ENCODE data around the gene C2orf68.
"Not testable (repeated sequence)": the region's sequence is repeated elsewhere in the genome, so short reads cannot be mapped to it uniquely, and the experiment has no call there.

Gene C2orf68

DNA sequence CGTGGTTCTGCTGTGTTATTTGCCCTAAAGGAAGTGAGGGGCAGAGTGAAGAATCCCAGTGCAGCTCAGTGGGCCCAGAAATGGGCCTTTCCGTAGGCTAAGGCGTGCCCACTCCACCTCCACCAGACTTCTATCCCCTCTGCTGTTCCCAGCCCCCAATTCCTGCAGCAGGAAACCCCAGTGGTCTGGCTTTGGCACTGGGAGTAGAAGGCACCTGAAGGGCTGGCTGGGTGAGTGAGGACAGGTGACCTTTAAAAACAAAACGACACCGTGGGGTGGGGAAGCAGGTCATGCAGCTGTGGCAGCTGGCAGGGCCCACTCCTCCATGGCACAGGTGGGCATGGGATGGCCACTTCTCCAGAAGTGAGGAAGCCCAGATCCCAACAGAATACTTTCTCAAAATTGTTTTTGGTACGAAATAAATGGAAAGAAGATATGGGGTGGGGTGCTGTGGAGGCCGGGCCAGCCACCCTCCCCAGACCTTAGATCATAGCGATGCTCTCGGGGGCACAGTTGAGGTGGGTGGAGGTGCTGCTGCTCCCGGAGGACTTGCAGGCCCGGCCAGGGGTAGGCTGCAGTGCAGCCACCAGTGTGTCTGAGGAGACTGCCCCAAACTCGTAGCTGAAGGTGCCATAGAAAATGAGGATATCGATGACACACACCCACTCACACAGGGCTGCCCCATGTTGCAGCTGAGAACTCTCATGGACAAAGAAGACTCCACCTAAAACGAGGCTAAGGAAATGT is 13.1 kb downstream of the C2orf68 start:
- no peak for DNase-seq

- no peak for DNase-seq
Observed at GRCh38 chr2:85597241-85597640, 14.6 kb downstream of the C2orf68 start.

DNA sequence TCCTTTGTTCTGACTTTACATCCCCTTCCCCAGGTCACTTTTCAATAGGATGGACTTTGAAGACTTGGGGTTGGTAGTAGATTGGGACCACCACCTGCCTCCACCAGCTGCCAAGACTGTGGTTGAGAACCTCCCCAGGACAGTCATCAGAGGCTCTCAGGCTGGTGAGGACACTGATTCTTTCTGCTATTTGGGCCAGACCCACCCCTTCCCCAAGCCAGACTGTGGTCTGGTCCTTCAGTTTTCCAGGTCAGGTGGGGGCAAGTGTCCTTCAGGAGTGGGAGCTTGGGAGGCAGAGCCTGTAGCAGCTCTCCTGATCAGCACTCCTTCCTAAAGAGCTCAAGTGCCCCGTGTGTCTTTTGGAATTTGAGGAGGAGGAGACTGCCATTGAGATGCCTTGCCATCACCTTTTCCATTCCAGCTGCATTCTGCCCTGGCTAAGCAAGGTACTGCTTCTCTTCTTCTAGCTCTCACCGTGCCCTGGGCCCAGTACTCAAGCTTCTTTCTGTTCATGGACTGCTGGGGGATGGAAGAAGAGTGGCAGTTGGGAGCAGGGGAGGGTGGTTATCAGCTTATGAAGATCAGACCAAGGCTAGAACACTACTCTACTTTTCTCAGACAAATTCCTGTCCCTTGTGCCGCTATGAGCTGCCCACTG is 15.3 kb downstream of the C2orf68 start:
- no peak for DNase-seq

- DNase-seq: no peak
Observed at GRCh38 chr2:85596026-85596333, 15.9 kb downstream of the C2orf68 start.

DNA sequence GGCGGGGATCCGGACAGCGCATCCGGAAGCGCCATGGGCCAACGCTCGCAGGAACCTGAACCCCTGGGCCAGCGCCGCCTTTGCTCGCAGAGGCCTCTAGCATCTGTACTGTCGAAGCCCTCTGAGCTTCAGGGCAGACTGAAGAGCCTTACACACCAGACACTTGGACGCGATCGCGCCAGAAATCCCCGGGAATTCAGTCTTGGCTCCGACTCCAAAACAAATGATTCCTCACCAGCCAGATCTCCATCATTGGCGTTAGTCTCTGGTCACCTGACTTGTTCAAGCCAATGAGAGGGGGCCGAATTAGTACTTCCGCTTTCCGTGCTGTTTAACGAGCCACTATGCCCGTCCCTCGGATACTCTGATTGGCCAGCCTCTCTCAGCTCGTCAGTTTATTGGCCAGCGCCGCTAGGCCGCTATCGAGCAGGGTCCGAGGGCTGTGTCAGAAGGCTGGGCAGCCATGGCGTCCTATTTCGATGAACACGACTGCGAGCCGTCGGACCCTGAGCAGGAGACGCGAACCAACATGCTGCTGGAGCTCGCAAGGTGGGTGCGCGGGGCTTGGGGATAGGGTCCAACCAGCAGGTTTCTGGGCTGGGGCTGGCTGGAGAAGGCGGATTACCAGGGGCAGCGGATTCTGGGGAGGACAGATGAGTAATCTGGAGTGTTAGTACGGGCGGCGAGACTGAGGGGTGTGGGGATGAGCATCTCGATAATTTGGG is 16.4 kb downstream of the C2orf68 start, which contains the start of gene RNF181:
RNF181 (plus strand) TSS at position 445 of the 725 bp plus-strand sequence; CDS start at position 464, 19 bp downstream.
- no peak for DNase-seq

DNA sequence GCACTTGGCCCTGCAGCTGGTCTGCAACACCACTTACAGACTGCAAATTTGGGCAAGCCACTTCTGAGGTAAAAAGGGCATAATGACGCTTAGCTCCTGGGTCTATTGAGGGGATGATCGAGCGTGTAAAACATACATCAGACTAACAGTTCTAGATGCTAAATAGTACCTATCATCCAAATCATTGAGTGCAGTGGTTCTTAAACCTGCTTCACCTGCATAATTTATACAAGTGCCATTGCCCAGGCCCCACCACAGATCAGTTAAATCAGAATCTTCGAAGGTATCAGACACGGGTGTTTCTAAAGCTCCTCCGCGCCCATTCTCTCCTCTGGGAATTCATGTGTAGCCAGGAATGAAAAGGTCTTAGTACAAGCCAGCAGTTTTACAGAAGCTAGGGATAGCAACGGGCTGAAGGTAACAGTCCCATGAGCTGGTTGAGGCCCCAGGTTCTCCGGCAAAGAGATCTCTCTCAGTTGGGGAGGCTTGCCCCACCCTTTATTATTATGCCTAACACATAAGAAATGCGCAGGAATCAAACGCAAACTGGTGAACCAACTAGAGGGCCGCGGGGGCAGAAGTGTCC is 17.1 kb downstream of the C2orf68 start:
- DNase-seq: no peak

- DNase-seq: no peak
Observed at GRCh38 chr2:85593023-85593422, 18.8 kb downstream of the C2orf68 start.

DNA sequence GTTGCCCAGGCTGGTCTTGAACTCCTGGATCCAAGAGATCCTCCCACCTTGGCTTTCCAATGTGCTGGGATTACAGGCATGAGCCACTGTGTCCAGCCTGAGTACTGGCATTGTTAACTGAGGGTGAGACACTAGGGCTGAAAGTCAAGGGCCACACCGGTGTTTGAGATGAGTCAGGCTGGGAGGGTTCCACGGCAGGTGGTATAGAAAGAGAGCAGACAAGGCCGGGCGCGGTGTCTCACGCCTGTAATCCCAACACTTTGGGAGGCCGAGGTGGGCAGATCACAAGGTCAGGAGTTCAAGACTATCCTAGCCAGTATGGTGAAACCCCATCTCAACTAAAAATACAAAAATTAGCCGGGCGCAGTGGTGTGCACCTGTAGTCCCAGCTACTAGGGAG is 19.6 kb downstream of the C2orf68 start:
- DNase-seq: not testable (repeated sequence)

- DNase-seq: no peak
Observed at GRCh38 chr2:85591563-85591962, 20.3 kb downstream of the C2orf68 start.

GRCh38 chr2:85590950-85591349 is 20.9 kb downstream of the C2orf68 start:
- DNase-seq: no peak

DNA sequence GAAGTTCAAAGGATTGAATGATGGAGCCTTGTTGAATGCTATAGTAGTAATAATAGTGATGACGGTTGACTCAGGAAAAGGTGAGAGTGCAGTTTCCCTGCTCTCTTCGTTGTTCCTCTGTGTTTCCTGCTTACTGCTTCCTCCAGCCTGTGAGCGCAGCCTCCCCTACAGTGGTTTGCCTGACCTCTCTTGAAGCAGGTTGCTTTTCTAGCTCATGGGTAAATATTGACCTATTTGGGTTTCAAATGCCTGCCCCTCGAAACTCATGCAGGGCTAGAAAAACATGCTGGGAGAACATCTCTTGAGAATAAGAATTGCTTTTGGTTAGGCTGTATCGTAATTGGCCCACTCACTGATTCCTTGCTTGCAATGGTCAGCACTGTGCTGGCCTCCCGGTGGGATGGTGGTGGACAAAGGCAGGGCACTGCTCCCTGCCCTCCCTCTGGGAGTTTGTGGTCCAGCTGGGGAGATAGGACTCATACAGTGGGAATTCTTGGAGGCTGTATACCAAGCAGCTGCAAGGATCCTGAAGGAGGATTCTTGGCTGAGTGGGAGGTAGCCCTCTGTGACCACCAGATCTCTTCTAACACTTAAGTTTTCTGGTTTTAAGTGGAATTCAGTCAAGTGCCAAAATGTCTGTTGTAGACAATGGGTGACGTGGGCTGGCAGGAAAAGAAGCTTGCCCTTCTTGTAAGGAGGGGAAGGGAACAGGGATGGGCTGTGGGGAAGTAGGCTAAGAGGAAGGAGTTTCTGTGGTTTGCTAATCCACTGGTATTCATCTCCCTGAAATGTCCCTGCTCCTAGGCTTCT is 21.7 kb downstream of the C2orf68 start:
- no peak for DNase-seq

DNA sequence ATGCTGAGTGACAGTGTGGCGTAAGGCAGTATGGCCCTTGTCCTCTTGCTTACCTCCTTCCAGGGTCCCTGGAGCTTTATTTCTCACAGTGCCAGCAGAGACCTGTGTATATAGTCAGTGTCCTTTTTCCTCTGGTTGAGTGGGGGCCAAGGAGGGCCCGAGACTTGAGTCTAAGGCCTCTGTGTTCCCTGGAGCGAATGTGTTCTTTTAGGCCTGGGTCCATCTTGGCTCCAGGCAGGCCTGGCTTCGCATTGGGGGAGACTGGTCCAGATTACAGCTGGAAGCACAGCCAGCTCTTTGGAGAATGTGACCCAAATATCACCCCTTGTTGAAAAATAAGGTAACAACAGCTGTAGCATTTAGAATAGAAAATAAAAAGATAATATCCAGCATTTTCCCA is 22.7 kb downstream of the C2orf68 start:
- DNase-seq: no peak

- no peak for DNase-seq
Observed at GRCh38 chr2:85588645-85589044, 23.2 kb downstream of the C2orf68 start.

DNA sequence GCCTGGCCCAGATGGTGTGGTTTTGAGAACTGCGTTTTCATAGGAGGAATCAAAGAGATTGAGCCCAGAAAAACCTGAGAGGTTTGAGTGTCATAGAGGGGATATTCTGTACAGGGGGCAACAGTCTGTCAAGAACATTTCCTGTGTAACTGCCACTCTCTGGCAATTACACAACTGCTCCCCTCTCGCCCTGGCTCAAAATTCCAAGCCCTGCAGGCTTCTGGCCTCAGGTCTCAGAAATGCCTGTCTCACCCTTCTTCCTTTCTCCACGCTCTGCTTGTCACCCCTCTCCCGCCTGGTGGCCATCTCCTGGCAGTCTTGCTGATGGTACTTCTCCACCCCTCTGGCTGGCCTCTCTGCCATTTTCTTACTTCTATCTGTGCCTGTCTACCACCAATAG is 23.6 kb downstream of the C2orf68 start:
- DNase-seq: no peak

GRCh38 chr2:85585781-85586105 is 26.1 kb downstream of the C2orf68 start:
- no peak for DNase-seq

DNA sequence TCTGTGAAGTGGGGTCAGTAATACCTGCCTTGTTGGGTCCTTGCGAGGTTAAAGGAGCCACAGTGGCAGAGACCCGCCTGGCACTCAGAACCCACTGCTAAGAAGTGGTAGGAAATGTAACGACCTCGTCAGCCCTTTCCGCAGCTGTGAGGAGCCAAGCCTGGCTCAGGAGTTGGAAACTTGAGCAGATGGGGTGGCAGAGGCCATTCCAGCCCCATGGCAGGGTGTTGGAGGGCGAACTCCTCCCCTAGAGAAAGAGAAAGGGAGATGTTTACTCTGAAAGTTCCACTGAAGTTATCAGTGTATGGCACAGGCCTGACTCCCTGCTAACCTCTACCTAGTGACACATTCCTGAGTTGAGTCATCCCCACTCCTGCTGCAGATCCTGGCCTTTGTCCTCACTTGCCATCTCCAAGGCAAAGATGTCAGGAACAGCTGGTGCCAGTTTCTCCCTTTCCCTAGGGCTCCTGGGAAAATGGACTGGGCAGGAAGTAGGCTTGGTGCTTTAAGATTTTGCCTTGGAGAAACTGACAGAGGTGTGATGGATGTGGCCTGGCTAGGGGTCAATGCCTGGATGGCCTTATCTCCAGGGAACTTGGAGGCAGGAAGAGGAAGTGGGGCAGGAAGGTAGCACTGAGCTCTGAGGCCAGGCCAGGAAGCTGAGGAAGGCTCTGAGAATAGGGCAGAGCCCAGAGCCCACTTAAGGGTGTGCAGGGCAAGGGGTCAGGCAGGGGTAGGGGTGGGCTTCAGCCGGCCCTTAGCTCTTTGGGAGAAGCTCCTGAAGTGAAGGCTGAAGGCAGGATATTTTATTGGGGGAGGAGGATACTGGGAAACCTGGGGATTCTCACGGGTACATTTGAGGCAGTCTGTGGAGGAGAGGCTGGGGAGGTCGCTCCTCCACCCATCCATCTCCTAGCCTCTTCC is 26.7 kb downstream of the C2orf68 start:
- no peak for DNase-seq

DNA sequence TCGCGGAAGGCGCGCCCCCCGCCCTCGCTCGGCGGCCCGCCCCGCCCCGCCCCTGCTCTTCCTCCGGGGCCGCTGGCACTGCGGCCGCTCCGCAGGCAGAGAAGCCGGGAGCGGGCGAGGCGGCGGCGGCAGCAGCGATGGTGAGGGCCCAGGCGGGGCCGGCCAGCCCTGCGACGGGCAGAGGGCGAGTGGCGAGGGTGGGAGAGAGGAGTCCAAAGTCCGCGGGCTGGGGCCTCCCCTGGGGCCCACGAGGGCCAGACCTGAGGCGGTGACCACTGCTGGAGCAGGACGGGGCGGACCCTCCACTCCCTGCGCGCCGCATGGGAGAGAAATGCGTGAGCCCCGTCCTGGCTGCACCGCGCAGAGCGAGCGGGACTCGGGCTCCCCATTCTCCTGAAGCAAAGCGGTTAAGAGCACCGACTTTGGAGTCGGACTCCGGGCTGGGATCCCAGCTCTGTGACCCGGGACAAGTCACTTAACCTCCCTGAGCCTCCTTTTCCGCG is 27.5 kb downstream of the C2orf68 start, which contains the start of gene VAMP5:
VAMP5 (plus strand) TSS at position 78 of the 503 bp plus-strand sequence; CDS start at position 138, 60 bp downstream.
- no peak for DNase-seq

DNA sequence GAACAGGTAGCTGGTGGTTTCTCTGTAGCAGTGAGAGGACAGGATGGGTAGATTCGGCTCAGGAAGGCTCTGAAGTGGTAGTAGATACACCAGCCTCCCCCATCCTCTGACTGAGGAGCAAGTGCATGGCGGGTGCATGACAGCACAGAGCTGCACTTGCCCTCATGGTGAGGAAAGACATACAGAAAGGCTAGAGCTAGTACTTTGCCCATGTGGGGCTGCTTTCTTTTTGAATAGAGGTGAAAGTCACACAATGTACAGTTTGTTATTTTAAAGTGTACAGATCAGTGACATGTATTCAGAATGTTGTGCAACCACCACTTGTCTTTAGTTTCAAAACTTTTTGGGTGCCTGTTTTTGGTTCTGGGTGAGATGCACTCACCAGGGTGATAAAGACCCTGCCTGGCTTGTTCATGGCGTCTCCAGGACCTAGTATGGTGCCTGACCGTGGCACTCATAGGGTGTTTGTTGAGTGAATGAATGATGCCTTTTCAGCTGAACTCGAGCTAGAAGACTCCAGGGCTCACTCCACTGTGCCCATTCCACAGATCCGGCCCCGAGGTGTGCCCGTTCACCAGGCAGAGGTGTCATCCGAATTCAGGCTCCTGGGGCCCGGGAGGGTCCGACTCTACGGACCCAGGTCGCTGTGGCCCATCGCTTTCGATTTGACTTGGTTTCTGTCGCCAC is 28.1 kb downstream of the C2orf68 start:
- DNase-seq: no peak

GRCh38 chr2:85582492-85582891 is 29.4 kb downstream of the C2orf68 start:
- DNase-seq: no peak

DNA sequence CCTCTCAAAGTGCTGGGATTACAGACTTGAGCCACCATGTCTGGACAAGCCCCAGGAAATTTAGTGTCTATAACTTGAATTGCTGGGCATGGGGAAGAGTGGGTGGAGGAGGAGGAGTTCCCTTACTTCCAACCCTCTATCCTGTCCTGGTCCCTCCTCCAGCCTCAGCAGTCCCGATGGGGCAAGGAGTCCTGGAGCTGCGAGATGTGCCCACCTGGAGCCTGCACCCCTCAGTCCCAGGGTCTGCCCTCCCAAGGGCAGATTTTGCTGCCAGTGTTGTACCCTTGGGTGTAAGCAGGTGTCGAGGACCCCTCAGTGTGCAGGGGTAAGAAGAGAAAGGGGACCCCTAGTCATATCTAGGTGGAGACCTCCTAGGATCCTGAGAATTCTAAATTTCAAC is 31.7 kb downstream of the C2orf68 start:
- DNase-seq: no peak

Measured in cortex of kidney (tissue), 1 donor.